SK-N-SH (cell line): Measurements from ENCODE around the gene CRIP1. TPM values are rescaled to one million over a fixed set of nuclear protein-coding genes. Genes with fewer than 3 reads are reported as not detected.

Experiments used
- CTCF ChIA-PET: fragments of 300-600, 350-600 bp; formaldehyde crosslinking; extraction: SDS; loops from one replicate; lab custom pipeline; 2021; lab: Yijun Ruan, JAX
- POLR2A ChIA-PET: fragments of 350-600 bp; sonication (Branson Sonifier 250); formaldehyde crosslinking; extraction: SDS; loops from one replicate; lab custom pipeline; 2020; ENCODE audit warnings: antibody characterized with exemption, inconsistent platforms; lab: Yijun Ruan, JAX
- DNase-seq: peaks from one replicate; pipeline ENCODE4 v3.0.0; 2012
- H2AFZ ChIP-seq: fragments of 200-600 bp; sonication (generic); 2 replicates; pipeline ENCODE4 v1.8.1; 2016; ENCODE audit warnings: antibody characterized with exemption, mild to moderate bottlenecking, low read depth
- H3F3A ChIP-seq: fragments of 200-600 bp; sonication (generic); replicated peaks from 2 replicates; pipeline ENCODE3; 2016; ENCODE audit warnings: antibody characterized with exemption, mild to moderate bottlenecking; ENCODE audit not compliant: insufficient read depth
- H3K27ac ChIP-seq, 2 experiments: fragments of 200-500 bp in 1 of 2; fragments of 200-600 bp in 1 of 2; sonication (Bioruptor generic) in 1 of 2; sonication (generic), shearing (Covaris generic) in 1 of 2; 2 replicates each; pipeline versions ENCODE4 v1.5.1 to v1.6.1; 2014 to 2016; ENCODE audit warnings: low read depth in 2 of 2, inconsistent platforms in 1 of 2, low read length in 1 of 2, mild to moderate bottlenecking in 1 of 2, mixed read lengths in 1 of 2
- H3K27me3 ChIP-seq: fragments of 200-600 bp; sonication (generic), shearing (Covaris generic); 2 replicates; pipeline ENCODE4 v1.6.1; 2016; ENCODE audit warnings: mixed run types; ENCODE audit not compliant: insufficient read depth
- H3K36me3 ChIP-seq, 2 experiments: fragments of 200-500 bp in 1 of 2; fragments of 200-600 bp in 1 of 2; sonication (Bioruptor generic) in 1 of 2; sonication (generic) in 1 of 2; replicated peaks in 1 of 2; 2 replicates each; pipeline versions ENCODE3 to v1.5.1; 2014 to 2016; ENCODE audit warnings: low read length in 1 of 2, mild to moderate bottlenecking in 1 of 2; ENCODE audit not compliant: insufficient read depth in 2 of 2, control insufficient read depth in 1 of 2
- H3K4me1 ChIP-seq, 2 experiments: fragments of 200-500 bp in 1 of 2; fragments of 200-600 bp in 1 of 2; sonication (Bioruptor generic) in 1 of 2; sonication (generic), shearing (Covaris generic) in 1 of 2; 2 replicates each; pipeline versions ENCODE4 v1.5.1 to v1.6.1; 2014 to 2016; ENCODE audit warnings: low read depth in 1 of 2, low read length in 1 of 2, mixed run types in 1 of 2; ENCODE audit not compliant: insufficient read depth in 2 of 2, control insufficient read depth in 1 of 2
- H3K4me2 ChIP-seq: fragments of 200-600 bp; sonication (generic), shearing (Covaris generic); 2 replicates; pipeline ENCODE4 v1.6.1; 2017; ENCODE audit warnings: mixed run types
- H3K4me3 ChIP-seq, 2 experiments: fragments of 200-500 bp in 1 of 2; fragments of 200-600 bp in 1 of 2; sonication (Bioruptor generic) in 1 of 2; sonication (generic), shearing (Covaris generic) in 1 of 2; 2 replicates each; pipeline versions ENCODE4 v1.5.1 to v1.8.1; 2014 to 2016; ENCODE audit warnings: low read depth in 2 of 2, inconsistent platforms in 1 of 2, low read length in 1 of 2, mild to moderate bottlenecking in 1 of 2, mixed read lengths in 1 of 2, moderate library complexity in 1 of 2
- H3K79me2 ChIP-seq: fragments of 200-600 bp; sonication (generic); 2 replicates; pipeline ENCODE4 v1.8.1; 2017; ENCODE audit warnings: mild to moderate bottlenecking; ENCODE audit not compliant: insufficient read depth
- H3K9ac ChIP-seq: fragments of 200-600 bp; sonication (generic); 2 replicates; pipeline ENCODE4 v1.6.1; 2017; ENCODE audit warnings: mixed run types
- H3K9me2 ChIP-seq: fragments of 200-600 bp; sonication (generic); 2 replicates; pipeline ENCODE4 v1.6.1; 2017; ENCODE audit warnings: mixed run types
- H3K9me3 ChIP-seq: fragments of 200-600 bp; sonication (generic); 2 replicates; pipeline ENCODE4 v1.6.1; 2017; ENCODE audit warnings: mixed run types, mild to moderate bottlenecking, moderate library complexity
- H4K20me1 ChIP-seq: fragments of 200-600 bp; sonication (generic); 2 replicates; pipeline ENCODE4 v1.6.1; 2017; ENCODE audit warnings: mild to moderate bottlenecking, mixed run types; ENCODE audit not compliant: insufficient read depth
- CHD2 ChIP-seq: fragments of 150-350 bp; IDR thresholded peaks from 2 replicates; pipeline ENCODE4 v1.6.1; 2018; ENCODE audit warnings: low read length; ENCODE audit not compliant: partially characterized antibody
- ELF1 ChIP-seq: IDR thresholded peaks from 2 replicates; pipeline ENCODE4 v1.4.0; 2012
- GABPA ChIP-seq: IDR thresholded peaks from 2 replicates; pipeline ENCODE4 v1.4.0; 2012; ENCODE audit warnings: low read depth, mild to moderate bottlenecking
- GATA2 ChIP-seq: sonication (generic); formaldehyde crosslinking; IDR thresholded peaks from 2 replicates; pipeline ENCODE4 v1.5.0; 2020; ENCODE audit warnings: mild to moderate bottlenecking, missing genetic modification reagents
- JUND ChIP-seq: IDR thresholded peaks from 2 replicates; pipeline ENCODE4 v1.4.0; 2012
- MXI1 ChIP-seq: IDR thresholded peaks from 2 replicates; pipeline ENCODE4 v1.6.1; 2012; ENCODE audit warnings: mild to moderate bottlenecking, low read depth, low read length, improper control_type of control experiment
- NFIC ChIP-seq: IDR thresholded peaks from 2 replicates; pipeline ENCODE4 v1.4.0; 2012; ENCODE audit warnings: borderline replicate concordance
- NRF1 ChIP-seq: IDR thresholded peaks from 2 replicates; pipeline ENCODE4 v1.6.1; 2012; ENCODE audit warnings: low read depth, mild to moderate bottlenecking, low read length
- PBX3 ChIP-seq: IDR thresholded peaks from 2 replicates; pipeline ENCODE4; 2012
- POLR2AphosphoS5 ChIP-seq: IDR thresholded peaks from 2 replicates; pipeline ENCODE4 v1.6.1; 2012; ENCODE audit warnings: low read depth, low read length
- RCOR1 ChIP-seq: fragments of 150-350 bp; IDR thresholded peaks from 2 replicates; pipeline ENCODE4 v1.6.1; 2017; ENCODE audit warnings: antibody characterized with exemption, low read length
- RFX5 ChIP-seq: IDR thresholded peaks from 2 replicates; pipeline ENCODE4 v1.6.1; 2012; ENCODE audit warnings: mild to moderate bottlenecking, improper control_type of control experiment, low read length
- RXRA ChIP-seq: IDR thresholded peaks from 2 replicates; pipeline ENCODE4 v1.4.0; 2012; ENCODE audit warnings: low read depth, mild to moderate bottlenecking, borderline replicate concordance
- SIN3A ChIP-seq: IDR thresholded peaks from 2 replicates; pipeline ENCODE4 v1.6.1; 2012; ENCODE audit warnings: low read depth, mild to moderate bottlenecking, low read length, moderate library complexity, borderline replicate concordance
- SMC3 ChIP-seq: IDR thresholded peaks from 2 replicates; pipeline ENCODE4 v1.6.1; 2012; ENCODE audit warnings: low read depth, low read length, improper control_type of control experiment
- TCF12 ChIP-seq: IDR thresholded peaks from 2 replicates; pipeline ENCODE4 v1.4.0; 2012
- TEAD4 ChIP-seq: IDR thresholded peaks from 2 replicates; pipeline ENCODE4 v1.4.0; 2012; ENCODE audit warnings: mild to moderate bottlenecking, borderline replicate concordance; ENCODE audit not compliant: insufficient read depth
- YY1 ChIP-seq: IDR thresholded peaks from 2 replicates; pipeline ENCODE4 v1.4.0; 2012; ENCODE audit warnings: low read depth, mild to moderate bottlenecking
- WGBS: methylation state at CpG from one replicate; pipeline ENCODE4 v1.1.6; 2017; ENCODE audit warnings: low lambda C conversion rate; 5-methylcytosine and 5-hydroxymethylcytosine counted together
- polyA plus RNA-seq, 3 experiments: library from polyadenylated mRNA; depleted of rRNA; stranded (reverse); fragments of >200 nt; gene quantifications; 2 replicates each; pipeline ENCODE4 v1.2.3, GENCODE V29; 2012
- TF ChIP-seq, protein P1 (sequence below): IDR thresholded peaks from 2 replicates; pipeline ENCODE4 v1.4.0; 2012; ENCODE audit warnings: low read depth, borderline replicate concordance
- TF ChIP-seq, protein P2 (sequence below): fragments of 200-600 bp; sonication (generic); IDR thresholded peaks from 2 replicates; pipeline ENCODE4 v1.6.1; 2017; ENCODE audit warnings: antibody characterized with exemption, mild to moderate bottlenecking, moderate library complexity
- TF ChIP-seq, protein P3 (sequence below): IDR thresholded peaks from 2 replicates; pipeline ENCODE4 v1.4.0; 2012; ENCODE audit warnings: low read depth, borderline replicate concordance

CRIP1 gene
- polyA plus RNA-seq, 1 of the 3 experiments (the other 2 are of a cell fraction): 0.72 TPM

- H4K20me1 ChIP-seq: no peaks in the 10 kb centered on the region
- no peak overlapping the region for H3K27ac ChIP-seq
- no peaks in the 10 kb centered on the region for H3K9me2 ChIP-seq
- H3K4me3 ChIP-seq: no peak overlapping the region
- POLR2A ChIA-PET: interaction anchor here (0.6 kb wide), 1 partner anchor 8 kb away, joined by 3 read pairs; no protein-coding TSS in a partner anchor
- peaks cover 0 to 17% of the 10 kb centered on the region in 2 experiments; a peak in 1 of 4 replicates for H3K4me1 ChIP-seq
- TF ChIP-seq MXI1 (no peak), GABPA (no peak), RXRA (no peak), JUND (no peak), CHD2 (no peak), TEAD4 (no peak), YY1 (no peak), NFIC (no peak)
- TF ChIP-seq, protein P1, sequence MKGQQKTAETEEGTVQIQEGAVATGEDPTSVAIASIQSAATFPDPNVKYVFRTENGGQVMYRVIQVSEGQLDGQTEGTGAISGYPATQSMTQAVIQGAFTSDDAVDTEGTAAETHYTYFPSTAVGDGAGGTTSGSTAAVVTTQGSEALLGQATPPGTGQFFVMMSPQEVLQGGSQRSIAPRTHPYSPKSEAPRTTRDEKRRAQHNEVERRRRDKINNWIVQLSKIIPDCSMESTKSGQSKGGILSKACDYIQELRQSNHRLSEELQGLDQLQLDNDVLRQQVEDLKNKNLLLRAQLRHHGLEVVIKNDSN: no peak
- CTCF ChIA-PET: interaction anchor here (5.2 to 5.8 kb wide), 3 partner anchors 15 to 35 kb away, joined by 25 to 35 read pairs (median 28); partner anchors contain the start of gene TEDC1
- H3K79me2 ChIP-seq: no peaks in the 10 kb centered on the region; the same call in 1 of the 2 replicates
- H3K4me2 ChIP-seq: no peak overlapping the region
- H3F3A ChIP-seq: no peaks in the 10 kb centered on the region
- no peak for DNase-seq
- 94% methylated on average over 20 of the region's 22 CpGs for WGBS
- H2AFZ ChIP-seq: no peak overlapping the region
- H3K27me3 ChIP-seq: no peaks in the 10 kb centered on the region
- H3K9me3 ChIP-seq: no peaks in the 10 kb centered on the region
- peaks cover 16 to 63% of the 10 kb centered on the region in 2 experiments for H3K36me3 ChIP-seq
- no peak overlapping the region for H3K9ac ChIP-seq
Observed at GRCh38 chr14:105455086-105455640, 31.5 kb upstream of the CRIP1 start.

- no peaks in the 10 kb centered on the region for H3K27me3 ChIP-seq
- no peak overlapping the region for H2AFZ ChIP-seq
- WGBS: 74% methylated on average over 7 of the region's 22 CpGs
- H3K4me2 ChIP-seq: no peak overlapping the region
- H3K36me3 ChIP-seq: peaks cover 16 to 63% of the 10 kb centered on the region in 2 experiments
- no peak overlapping the region for H3K9ac ChIP-seq
- H3F3A ChIP-seq: no peaks in the 10 kb centered on the region
- H3K27ac ChIP-seq: no peak overlapping the region
- no peaks in the 10 kb centered on the region; the same call in 1 of the 2 replicates for H3K79me2 ChIP-seq
- no peaks in the 10 kb centered on the region for H3K9me3 ChIP-seq
- H3K4me3 ChIP-seq: no peak overlapping the region
- CTCF ChIA-PET: interaction anchor here (1.1 to 5.8 kb wide), 7 partner anchors 8 to 34 kb away, joined by 4 to 25 read pairs (median 8); no protein-coding TSS in a partner anchor
- no peaks in the 10 kb centered on the region for H4K20me1 ChIP-seq
- H3K4me1 ChIP-seq: peaks cover 0 to 13% of the 10 kb centered on the region in 2 experiments; a peak in 1 of 4 replicates
- POLR2A ChIA-PET: interaction anchor here (0.6 to 1.2 kb wide), 3 partner anchors 7 to 21 kb away, joined by 3 read pairs; no protein-coding TSS in a partner anchor
- no peak for DNase-seq
- no peaks in the 10 kb centered on the region for H3K9me2 ChIP-seq
- no peak for TF ChIP-seq RFX5
- no peak for TF ChIP-seq NRF1
- no peak for TF ChIP-seq JUND
- no peak for TF ChIP-seq POLR2AphosphoS5
- TF ChIP-seq GABPA: no peak
- no peak for TF ChIP-seq GATA2 (CRISPR knock-in tag)
- TF ChIP-seq, protein P2, sequence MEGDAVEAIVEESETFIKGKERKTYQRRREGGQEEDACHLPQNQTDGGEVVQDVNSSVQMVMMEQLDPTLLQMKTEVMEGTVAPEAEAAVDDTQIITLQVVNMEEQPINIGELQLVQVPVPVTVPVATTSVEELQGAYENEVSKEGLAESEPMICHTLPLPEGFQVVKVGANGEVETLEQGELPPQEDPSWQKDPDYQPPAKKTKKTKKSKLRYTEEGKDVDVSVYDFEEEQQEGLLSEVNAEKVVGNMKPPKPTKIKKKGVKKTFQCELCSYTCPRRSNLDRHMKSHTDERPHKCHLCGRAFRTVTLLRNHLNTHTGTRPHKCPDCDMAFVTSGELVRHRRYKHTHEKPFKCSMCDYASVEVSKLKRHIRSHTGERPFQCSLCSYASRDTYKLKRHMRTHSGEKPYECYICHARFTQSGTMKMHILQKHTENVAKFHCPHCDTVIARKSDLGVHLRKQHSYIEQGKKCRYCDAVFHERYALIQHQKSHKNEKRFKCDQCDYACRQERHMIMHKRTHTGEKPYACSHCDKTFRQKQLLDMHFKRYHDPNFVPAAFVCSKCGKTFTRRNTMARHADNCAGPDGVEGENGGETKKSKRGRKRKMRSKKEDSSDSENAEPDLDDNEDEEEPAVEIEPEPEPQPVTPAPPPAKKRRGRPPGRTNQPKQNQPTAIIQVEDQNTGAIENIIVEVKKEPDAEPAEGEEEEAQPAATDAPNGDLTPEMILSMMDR: no peak
- no peak for TF ChIP-seq YY1
- no peak for TF ChIP-seq TCF12
- TF ChIP-seq SMC3: no peak
- TF ChIP-seq MXI1: no peak
- TF ChIP-seq ELF1: no peak
- TF ChIP-seq RCOR1: no peak
- TF ChIP-seq RXRA: no peak
- no peak for TF ChIP-seq PBX3
- TF ChIP-seq SIN3A: no peak
- TF ChIP-seq, protein P3, sequence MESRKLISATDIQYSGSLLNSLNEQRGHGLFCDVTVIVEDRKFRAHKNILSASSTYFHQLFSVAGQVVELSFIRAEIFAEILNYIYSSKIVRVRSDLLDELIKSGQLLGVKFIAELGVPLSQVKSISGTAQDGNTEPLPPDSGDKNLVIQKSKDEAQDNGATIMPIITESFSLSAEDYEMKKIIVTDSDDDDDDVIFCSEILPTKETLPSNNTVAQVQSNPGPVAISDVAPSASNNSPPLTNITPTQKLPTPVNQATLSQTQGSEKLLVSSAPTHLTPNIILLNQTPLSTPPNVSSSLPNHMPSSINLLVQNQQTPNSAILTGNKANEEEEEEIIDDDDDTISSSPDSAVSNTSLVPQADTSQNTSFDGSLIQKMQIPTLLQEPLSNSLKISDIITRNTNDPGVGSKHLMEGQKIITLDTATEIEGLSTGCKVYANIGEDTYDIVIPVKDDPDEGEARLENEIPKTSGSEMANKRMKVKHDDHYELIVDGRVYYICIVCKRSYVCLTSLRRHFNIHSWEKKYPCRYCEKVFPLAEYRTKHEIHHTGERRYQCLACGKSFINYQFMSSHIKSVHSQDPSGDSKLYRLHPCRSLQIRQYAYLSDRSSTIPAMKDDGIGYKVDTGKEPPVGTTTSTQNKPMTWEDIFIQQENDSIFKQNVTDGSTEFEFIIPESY: no peak
Observed at GRCh38 chr14:105455766-105456660, 30.7 kb upstream of the CRIP1 start.
